M059J (cell line): Measurements from ENCODE around the gene VEPH1. TPM values are rescaled to one million over a fixed set of nuclear protein-coding genes. Genes with fewer than 3 reads are reported as not detected.

ENCODE experiments used
- DNase-seq: peaks from one replicate; pipeline ENCODE4 v3.0.0-alpha.2; 2012; ENCODE audit warnings: low read depth
- total RNA-seq: library from RNA; depleted of rRNA; stranded (reverse); fragments of >200 nt; shearing (Covaris generic); gene quantifications from 2 replicates; pipeline ENCODE4 v1.2.3, GENCODE V29; 2014

The VEPH1 gene
- total RNA-seq, 1 experiment from 2014 or later, result 58.0 TPM

DNA sequence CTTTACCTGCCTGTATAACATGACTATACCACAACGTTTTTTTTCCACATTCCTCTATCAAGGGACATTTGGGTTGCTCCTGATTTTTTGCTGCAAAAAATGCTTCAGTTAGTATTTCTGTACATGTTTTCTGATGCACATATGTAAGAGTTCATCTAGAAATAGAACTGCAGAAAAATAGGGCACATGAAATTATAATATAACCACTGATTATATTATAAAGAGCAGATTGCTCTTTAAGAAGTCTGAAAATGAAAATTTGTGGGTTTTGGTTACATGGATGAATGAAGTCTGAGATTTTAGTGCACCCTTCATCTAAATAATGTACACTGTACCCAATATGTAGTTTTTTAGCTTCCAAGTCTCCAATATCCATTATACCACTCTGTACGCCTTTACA lies 196.7 kb downstream of the VEPH1 start:
- no peak for DNase-seq

DNA sequence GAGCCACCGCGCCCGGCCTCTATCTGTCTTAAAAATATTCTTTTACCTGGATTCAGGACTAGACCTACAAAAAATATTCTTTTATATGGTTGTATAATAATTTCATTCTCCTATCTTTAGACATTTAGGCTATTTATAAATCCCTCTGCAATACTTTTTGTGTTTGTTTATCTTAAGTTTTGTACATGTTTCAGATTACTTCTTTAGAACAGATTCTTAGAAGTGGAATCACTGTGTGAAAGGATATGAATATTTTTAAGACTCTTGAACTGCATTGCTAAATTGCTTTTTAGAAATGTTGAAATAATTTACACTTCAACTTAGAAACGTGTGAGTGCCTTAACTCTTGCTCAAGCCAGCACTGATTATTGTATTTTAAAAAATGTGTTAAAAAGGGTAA lies 197.8 kb downstream of the VEPH1 start:
- no peak for DNase-seq

DNA sequence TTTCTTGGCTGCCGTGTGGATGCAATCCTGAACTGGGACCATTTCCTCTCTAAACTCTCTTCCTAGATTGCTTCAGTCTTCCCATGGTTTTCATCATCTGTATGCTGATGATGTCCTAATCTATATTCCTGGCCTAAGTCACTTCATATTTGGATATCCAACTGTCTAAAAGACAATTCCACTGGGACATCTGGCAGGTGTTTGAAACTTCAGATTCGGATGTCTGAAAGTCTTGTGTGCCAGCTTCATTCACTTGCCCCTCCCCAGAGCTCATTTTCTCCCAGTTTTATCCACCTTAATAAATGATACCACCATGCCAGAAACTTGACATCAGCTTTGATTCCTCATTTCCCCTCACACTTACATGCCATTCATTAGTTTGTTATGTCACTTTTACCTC lies 201.5 kb downstream of the VEPH1 start:
- no peak for DNase-seq

DNA sequence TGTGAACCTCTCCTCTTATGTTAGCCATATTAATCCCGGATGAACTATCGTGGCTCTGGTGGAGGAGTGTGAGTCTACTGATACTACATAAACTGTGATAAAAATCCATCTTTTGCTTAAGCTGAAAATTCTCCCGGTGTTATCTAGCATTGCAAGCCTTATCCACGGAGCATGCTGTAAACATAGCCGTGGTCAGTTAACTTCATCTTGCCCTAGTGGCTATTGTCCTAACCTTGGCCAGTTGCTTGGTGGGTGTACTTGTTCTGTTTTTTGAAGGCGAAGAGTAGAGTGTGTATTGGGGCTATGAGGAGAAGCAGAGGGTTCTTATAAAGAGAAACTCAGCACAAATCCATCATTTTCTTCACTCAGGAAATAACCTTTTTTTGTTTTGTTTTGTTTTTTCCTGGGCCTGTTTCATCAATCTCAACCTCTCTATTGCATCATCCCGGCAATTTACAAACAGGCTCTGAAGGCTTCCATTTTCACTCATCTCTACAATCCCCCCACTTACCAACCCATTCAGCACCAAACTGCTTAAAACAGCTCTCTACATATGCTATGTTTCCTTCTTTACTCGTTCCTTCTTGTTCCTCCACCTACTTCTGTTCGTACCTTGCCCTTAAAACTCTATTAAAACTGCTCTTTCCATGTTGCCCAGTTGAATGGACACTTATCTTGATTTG lies 202.1 kb downstream of the VEPH1 start:
- no peak for DNase-seq

DNA sequence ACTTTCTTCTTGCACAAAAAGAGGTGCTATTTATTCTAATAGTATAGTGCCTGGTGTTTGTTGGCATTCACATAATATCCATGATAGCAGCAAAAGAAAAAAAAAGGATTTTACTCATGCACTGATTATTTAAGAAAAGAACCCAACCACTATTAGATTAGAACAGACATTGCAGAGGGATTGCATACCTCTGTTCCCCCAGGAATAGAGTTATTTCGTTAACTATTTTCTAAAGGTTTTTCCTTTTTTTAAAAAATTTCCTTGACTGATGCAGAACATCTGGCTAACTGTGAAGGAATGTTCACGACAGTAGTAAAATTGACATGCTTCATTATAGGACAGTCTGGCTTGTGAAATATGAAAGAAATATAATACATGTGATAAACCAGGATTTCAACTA lies 203.1 kb downstream of the VEPH1 start:
- DNase-seq, result no peak

DNA sequence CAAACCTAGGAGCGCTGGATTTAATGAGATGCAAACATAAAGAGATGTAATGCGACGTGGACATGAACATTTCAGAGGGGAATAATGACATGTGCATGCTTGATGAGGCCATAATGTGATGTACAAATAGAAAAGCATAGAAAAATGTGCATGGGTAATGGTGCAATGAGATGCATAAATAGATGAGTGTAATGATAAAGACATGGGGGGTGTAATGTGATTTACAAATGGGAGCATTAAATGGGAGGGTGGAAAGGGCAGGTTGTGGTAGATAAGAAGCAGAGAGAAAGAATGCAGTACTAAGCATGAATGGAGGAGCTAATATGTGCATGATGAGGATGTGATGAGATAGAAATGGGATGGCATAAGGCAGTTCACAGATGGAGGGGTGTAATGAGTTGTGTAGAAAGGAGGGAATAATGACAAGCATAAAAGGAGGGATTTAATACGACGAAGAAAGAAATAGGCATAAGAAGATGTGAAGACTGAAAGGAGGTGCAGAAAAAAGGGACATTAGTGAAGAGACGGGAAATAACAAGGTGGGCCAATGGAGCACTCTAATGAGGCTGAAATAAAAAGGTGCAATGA lies 205.8 kb downstream of the VEPH1 start:
- no peak for DNase-seq

DNA sequence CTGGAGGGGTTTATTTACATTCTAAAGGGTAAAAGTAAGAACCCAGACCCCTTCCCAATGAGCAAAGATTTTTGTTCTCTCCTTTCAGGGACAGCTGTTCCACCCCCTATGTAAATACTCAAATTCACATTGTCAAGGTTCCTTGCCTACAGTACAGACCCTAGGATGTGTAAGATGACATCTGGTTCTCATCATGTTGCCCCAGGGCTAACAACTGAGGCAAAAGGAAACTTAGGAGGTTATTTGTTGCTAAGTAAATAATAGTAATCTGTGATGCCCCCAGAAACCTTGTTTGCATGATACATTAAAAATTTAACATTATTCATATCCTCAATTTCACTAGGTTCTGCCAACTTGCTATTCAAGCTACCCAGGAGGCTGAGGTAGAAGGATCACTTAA lies 208.3 kb downstream of the VEPH1 start:
- DNase-seq, result no peak

DNA sequence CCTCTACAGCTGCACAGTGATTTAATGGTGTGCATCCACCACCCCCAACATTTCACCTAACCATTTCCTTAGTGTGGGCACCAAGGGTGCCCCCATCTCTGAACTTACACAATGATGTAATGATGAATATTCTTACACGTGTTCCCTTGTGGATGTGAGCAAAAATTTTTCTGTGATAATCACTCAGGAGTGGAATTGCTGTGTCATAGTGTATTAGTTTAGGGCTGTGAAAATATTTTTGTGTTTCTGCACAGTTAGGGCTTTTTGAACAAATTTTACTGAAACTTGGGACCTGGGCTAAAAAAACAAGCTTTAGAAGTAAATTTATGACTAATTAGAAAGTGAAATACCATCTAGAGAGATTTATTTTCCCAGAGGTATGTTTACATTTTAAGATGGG lies 208.7 kb downstream of the VEPH1 start:
- DNase-seq, result no peak

DNA sequence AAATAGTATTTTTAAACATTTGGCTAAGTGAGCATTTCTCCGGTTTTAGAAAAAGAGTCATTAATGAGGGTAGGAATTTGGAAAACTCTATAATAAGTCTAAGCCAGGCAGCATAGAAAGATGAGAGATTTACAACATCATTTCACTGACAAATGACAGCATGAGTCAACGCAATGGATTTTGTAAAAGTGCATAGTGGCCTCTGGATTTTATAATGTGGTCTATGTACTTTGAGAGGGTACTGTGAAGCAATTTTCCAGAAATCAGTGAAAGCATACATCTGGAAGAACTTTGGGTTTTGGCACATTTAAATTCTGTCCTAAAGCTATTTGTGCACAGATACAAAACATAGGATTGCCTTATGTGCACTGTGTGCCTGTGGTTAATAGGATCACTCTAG lies 212.4 kb downstream of the VEPH1 start:
- peak; percentile 80 for DNase-seq

DNA sequence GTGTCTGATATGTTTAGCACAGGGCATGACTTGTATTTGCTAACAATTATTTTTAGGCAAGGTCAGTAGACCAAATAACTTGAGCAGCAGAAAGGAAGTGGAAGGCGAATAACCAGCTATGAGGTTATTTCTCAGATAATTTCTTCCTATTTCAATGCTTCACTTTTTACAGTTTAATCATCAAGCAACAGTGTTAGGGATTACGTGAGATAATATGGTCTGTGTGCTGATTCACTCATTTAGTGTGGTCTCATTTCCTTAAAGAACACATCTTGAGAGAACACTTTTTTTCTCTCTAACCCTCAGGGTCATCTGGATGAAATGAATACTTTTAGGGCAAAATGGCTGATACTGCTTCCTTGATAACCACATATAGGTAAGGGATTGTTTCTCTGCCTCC lies 217.2 kb downstream of the VEPH1 start:
- DNase-seq, result no peak

DNA sequence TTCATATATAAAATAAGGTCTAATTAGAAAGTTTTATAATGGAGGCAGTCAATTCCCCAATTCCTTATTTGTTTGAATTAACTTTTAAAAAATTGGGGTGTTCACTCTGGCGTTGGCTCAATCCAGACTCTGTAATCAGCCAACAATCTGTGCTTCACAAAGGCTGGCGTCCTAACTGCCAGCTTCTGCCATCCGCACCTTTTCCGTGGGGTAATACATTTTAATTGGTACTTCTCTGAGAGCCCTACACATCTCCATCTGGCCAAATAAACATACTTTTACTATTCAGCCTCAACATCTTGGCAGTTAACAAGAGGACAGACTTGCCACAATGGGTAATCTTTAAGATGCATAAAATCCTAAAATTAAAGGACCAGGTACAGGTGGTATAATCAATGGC lies 218.1 kb downstream of the VEPH1 start:
- DNase-seq, result no peak

DNA sequence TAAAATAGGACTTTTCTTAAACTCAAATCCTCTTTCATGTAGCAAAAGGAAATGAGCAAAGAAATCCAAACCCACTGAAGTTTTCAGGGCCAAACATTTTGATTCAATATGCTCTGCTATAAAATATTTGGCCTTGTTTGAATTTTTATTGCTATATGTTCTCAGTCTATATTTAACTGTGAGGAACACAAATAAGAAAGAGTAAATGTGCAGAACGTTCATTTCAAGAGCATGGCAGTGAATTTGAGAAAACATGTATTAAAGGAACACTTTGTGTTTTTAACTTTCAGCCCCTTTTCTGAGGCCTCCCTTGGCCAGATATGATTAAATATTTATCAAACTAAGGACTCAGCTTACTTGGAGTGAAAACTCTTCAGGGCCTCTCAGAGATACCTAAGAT lies 218.5 kb downstream of the VEPH1 start:
- DNase-seq, result no peak

DNA sequence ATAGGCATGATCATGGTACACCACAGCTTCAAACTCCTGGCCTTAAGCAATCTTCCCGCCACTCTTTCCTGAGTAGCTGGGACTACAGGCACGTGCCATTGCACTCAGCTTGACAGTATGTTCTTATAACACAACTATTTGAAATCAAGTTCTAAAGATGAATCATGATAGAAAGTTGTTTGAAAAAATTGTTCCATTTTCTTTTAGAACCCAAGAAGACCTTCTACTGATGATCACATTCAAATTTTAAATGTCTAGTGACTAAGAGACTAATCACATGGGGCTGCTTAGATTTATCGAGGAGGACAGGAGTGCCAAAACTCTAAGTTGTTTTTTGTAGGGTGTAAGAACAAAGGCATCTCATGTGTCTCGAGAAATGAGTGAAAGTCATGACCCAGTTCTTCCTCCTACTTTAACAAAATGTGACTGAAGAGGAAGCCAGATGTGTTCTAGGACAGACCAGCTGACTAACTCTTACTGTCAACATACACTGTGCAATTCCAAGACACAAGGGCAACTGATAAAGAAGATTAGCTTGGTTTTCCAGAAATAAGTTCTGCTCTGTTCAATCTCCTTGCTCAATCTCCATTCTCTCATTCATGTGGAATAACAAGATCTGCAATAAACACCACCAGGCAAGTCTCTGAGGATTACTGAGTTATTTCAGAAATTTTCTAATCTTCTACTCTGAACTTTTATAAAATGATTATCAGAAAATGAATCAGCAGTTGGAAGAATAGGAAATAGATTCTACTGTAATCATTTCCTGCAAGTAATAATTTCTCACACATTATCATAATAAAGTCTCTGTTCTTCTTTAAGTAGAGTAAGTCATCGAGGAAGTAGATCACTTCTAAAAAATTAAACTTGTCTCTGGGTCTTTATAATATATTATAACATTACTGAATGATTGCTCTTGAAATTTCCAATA lies 220.7 kb downstream of the VEPH1 start:
- peak; percentile 80 for DNase-seq

DNA sequence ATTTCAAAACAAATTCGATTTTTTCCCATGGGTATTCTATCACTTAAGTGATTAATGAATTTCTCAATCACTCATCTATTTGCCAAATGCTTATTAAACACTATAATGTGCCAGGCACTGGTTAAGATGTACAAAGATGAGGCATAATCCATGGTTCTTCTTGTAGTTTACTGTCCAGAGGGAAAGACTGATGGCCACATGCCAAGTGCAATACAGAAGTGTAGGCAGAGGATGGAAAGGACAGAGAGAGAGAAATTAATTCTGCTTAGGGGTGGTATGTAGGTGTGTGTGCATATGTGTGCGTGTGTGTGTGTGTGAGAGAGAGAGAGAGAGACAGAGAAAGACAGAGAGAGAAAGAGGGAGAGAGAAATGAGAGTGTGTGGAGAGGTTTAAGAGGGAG lies 222.4 kb downstream of the VEPH1 start:
- DNase-seq, result no peak

DNA sequence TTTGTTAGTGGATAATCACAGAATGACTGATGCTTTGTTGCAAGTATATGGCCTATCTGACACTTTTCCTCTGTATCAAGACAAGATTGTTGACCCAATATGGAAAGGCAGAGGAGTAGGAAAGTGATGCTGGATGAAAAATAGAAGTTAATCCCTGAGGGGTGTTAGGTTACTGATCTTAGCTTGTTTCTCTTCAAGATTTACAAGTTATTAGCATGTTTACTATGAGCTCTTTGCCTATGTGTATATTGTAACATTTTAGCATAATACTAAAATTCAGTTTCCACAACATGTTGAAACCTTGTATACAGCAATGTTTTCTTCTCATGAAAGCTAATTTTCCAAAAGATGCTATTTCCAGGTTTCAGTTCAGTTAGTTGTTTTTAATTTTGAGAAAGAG lies 222.9 kb downstream of the VEPH1 start:
- DNase-seq, result no peak

DNA sequence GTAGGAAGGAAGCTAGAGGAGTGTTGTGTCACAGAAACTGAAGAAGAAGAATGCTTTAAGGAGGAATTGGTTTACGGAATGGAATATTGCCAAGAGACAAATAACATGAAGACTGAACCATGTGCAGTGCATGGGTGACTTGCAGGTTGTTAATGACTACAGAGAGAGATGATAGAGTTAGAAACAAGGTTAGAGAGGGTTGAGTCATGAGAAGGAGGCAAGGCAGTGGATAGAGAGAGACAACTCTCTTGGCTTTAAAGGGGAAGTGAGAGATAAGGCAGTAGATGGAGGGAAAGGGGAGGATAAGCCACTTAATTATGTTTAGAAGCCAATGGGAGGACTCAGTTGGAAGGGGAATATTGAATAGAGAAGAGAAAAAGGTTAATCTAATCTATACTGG lies 224.0 kb downstream of the VEPH1 start:
- no peak for DNase-seq

DNA sequence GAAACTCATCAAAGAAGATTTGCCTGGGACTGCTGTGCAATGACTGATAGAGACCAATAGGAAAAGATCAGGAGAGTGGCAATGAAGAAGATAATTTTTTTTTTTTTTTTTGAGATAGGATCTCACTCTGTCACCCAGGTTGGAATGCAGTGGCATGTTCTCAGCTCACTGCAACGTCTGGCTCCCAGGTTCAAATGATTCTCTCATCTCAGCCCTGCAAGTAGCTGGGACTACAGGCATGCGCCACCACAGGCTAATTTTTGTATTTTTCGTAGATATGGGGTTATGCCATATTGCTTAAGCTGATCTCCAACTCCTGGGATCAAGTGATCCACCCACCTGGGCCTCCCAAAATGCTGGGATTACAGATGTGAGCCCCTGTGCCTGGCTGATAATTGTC lies 226.4 kb downstream of the VEPH1 start:
- no peak for DNase-seq

DNA sequence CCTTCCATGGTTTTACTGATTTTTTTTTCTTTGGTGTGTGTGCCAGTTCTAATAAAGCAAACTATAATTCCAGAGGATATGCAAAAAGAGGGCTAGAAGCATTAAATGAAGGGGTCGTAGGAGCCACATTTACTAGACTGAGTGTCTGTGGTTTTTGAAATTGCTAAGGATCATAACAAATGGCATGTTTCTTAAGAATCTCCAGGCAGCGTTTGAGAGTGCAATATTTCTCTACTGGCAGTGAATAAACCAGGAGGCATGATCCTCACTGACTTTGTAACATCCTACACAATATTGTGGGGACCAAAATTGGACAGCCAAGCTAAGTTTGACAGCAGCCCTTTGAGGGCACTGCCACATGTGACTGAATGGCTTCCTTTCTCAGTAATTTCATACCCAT lies 227.4 kb downstream of the VEPH1 start:
- no peak for DNase-seq

DNA sequence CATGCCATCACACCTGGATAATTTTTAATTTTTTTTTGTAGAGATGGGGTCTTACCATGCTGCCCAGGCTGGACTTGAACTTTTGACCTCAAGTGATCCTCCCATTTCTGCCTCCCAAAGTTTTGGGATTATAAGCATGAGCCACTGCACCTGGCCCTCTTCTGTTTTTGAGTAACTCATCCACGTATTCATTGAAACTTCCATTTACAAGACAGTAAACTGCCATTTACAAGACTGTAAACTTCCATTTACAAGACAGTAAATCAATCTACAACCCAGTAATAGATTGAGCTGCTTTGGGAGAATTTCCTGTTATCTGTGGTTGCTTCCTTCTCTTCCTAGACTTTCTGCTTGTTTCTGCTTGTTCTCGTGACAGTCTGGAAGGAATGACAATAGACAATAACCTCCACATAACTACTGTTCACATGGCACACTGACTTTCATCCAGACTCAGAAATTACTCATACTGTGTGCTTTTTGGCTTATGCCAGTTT lies 228.5 kb downstream of the VEPH1 start:
- peak; percentile 63 for DNase-seq

DNA sequence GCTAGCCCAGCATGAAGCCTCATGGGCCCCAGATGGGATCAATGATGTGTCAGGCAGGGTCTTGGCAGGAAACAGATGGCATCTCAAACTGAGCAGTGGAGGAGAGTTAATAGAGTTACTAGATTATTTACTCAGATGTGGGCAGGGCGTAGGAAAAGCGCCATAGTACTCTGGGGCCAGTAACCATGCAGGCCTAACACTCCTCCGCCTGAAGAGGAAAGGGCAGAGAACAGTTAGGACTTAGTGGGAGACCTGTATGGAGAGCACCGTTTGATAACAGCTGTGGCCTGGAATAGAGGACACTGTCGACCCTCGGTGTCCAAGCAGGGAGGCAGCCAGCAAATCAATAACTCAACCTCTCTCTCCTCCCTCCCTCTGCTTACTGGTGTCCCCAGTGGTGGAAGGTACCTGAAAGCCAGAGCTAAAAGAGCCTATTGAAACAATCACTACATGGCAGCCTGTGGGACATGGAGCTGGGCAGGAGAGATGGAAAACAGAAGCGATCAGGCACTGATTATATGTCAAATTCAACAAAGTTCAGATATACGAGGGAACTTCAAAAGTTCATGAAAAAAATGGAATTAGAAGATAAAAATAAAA lies 231.8 kb downstream of the VEPH1 start:
- DNase-seq, result no peak

DNA sequence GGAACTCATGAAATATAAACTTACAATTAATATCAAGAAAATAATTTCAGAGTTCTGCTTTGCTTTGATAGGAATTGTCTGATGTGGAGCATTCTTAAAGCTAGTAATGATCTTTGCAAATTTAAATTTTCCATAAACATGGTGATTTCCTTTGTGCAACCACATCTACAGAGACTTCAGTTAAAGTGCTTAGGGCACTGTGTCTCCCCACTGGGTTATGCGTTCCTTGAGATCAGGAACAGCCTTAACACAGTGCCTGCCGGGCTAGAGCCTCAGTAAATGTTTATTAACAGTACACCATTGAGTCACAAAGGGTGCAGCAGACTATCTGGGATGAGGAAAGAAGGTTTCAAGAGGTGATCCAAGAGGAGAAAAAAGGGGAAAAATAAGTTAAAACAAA lies 235.2 kb downstream of the VEPH1 start:
- DNase-seq, result no peak

DNA sequence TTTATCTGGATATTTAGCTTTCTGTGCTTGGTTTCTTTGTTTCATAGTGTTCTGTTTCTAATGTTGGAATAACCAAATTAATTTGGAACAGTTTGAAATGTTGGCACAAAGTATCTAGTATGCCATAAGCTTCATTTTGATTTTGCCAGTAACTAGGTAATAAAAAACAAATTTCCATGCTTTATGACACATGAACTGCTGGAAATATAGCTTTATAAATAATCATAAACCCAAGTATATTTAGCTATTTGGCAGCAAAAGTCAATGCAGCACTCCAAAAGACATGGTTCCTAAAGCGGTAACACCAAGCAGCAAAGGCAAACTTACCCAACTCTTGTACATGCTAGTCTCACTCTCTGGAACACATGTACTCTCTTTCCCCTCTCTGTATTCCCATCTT lies 237.3 kb downstream of the VEPH1 start:
- DNase-seq, result no peak
